ENCODE measurements around the gene XBP1.

XBP1 gene

GRCh38 chr22:28750471-28750881, 49.9 kb downstream of the XBP1 start:
- H3K27ac ChIP-seq (ENCODE audit: insufficient read depth, low read depth, low read length, poor library complexity, severe bottlenecking): no peak overlapping the region
- no peaks in the 10 kb centered on the region for H3K27me3 ChIP-seq (ENCODE audit: control insufficient read depth, insufficient read depth, low read length, poor library complexity, severe bottlenecking)
- H3K9me3 ChIP-seq (ENCODE audit: control insufficient read depth, low read length): no peaks in the 10 kb centered on the region
- H3K4me3 ChIP-seq (ENCODE audit: insufficient read depth, low read depth, low read length): no peak overlapping the region
- H3K4me1 ChIP-seq (ENCODE audit: control insufficient read depth, insufficient read depth, low read length): no peaks in the 10 kb centered on the region
- 94 to 98% methylated on average over 6 of the region's 6 CpGs for WGBS, 2 experiments
- peaks cover 22% of the 10 kb centered on the region for H3K36me3 ChIP-seq (ENCODE audit: control insufficient read depth, insufficient read depth, low read length)

Data from ectodermal cell (in vitro differentiated cells).